Liver (tissue), 9 donors: ENCODE results near the gene RBM23. TPM values are rescaled to one million over a fixed set of nuclear protein-coding genes. Genes with fewer than 3 reads are reported as not detected.
"Not testable (repeated sequence)": the region's sequence is repeated elsewhere in the genome, so short reads cannot be mapped to it uniquely, and the experiment has no call there.

ENCODE experiments used
- DNase-seq: peaks from one replicate; pipeline ENCODE4 v3.0.0-alpha.2; 2017; ENCODE audit warnings: low spot score
- H3K27ac ChIP-seq, 2 donors: one replicate each; pipeline ENCODE4 v1.7.0; 2013; ENCODE audit warnings: inconsistent platforms in 2 of 2, low read length in 2 of 2, control low read depth in 1 of 2, low read depth in 1 of 2, mild to moderate bottlenecking in 1 of 2
- H3K27me3 ChIP-seq, 4 donors: one replicate each; pipeline versions ENCODE4 v1.6.1 to v1.7.0; 2013; ENCODE audit warnings: low read length in 3 of 4, inconsistent platforms in 1 of 4, mild to moderate bottlenecking in 1 of 4, moderate library complexity in 1 of 4; ENCODE audit not compliant: control insufficient read depth in 4 of 4, insufficient read depth in 4 of 4
- H3K36me3 ChIP-seq, 4 donors: one replicate each; pipeline versions ENCODE4 v1.6.1 to v1.7.0; 2013; ENCODE audit warnings: low read length in 3 of 4, mild to moderate bottlenecking in 3 of 4, low read depth in 1 of 4, moderate library complexity in 1 of 4; ENCODE audit not compliant: control insufficient read depth in 4 of 4, insufficient read depth in 3 of 4
- H3K4me1 ChIP-seq, 4 donors: one replicate each; pipeline versions ENCODE4 v1.6.1 to v1.7.0; 2013; ENCODE audit warnings: low read length in 3 of 4, mild to moderate bottlenecking in 3 of 4, moderate library complexity in 1 of 4; ENCODE audit not compliant: control insufficient read depth in 4 of 4, insufficient read depth in 4 of 4
- H3K4me3 ChIP-seq, 3 donors: one replicate each; pipeline versions ENCODE4 v1.6.1 to v1.7.0; 2013; ENCODE audit warnings: low read length in 3 of 3, control low read depth in 1 of 3, low read depth in 1 of 3, mild to moderate bottlenecking in 1 of 3
- H3K9ac ChIP-seq, 2 donors: one replicate each; pipeline ENCODE4 v1.7.0; 2013; ENCODE audit warnings: low read length in 2 of 2, mild to moderate bottlenecking in 2 of 2, moderate library complexity in 2 of 2, control low read depth in 1 of 2, low read depth in 1 of 2
- H3K9me3 ChIP-seq, 4 donors: one replicate each; pipeline versions ENCODE4 v1.6.1 to v1.7.0; 2013; ENCODE audit warnings: low read length in 3 of 4; ENCODE audit not compliant: control insufficient read depth in 4 of 4
- ATF3 ChIP-seq: IDR thresholded peaks from 2 replicates; pipeline ENCODE4 v1.6.1; 2016; ENCODE audit warnings: antibody characterized with exemption
- CTCF ChIP-seq: fragments of 150-350 bp; IDR thresholded peaks from 2 replicates; pipeline ENCODE4 v1.5.1; 2017; ENCODE audit warnings: improper control_type of control experiment, low read depth, low read length; ENCODE audit not compliant: missing input control
- EGR1 ChIP-seq, 2 donors: IDR thresholded peaks; 2 replicates each; pipeline ENCODE4 v1.6.1; 2016 to 2018; ENCODE audit warnings: antibody characterized with exemption in 2 of 2, low read depth in 2 of 2
- FOXA1 ChIP-seq: IDR thresholded peaks from 2 replicates; pipeline ENCODE4 v1.6.1; 2016; ENCODE audit warnings: antibody characterized with exemption
- FOXA2 ChIP-seq: IDR thresholded peaks from 2 replicates; pipeline ENCODE4 v1.6.1; 2016; ENCODE audit warnings: antibody characterized with exemption
- GABPA ChIP-seq, 2 donors: IDR thresholded peaks in 1 of 2; conservative IDR thresholded peaks in 1 of 2; 2 replicates each; pipeline ENCODE4 v1.6.1; 2016; ENCODE audit warnings: antibody characterized with exemption in 2 of 2, mild to moderate bottlenecking in 1 of 2, moderate library complexity in 1 of 2
- HNF4A ChIP-seq, 2 donors: conservative IDR thresholded peaks; 2 replicates each; pipeline ENCODE4 v1.6.1; 2016; ENCODE audit warnings: antibody characterized with exemption in 2 of 2, mild to moderate bottlenecking in 2 of 2
- HNF4G ChIP-seq: IDR thresholded peaks from 2 replicates; pipeline ENCODE4 v1.6.1; 2016; ENCODE audit warnings: antibody characterized with exemption
- JUND ChIP-seq, 2 donors: IDR thresholded peaks; 2 replicates each; pipeline ENCODE4 v1.6.1; 2016; ENCODE audit warnings: antibody characterized with exemption in 2 of 2
- MAX ChIP-seq: IDR thresholded peaks from 2 replicates; pipeline ENCODE4 v1.6.1; 2016; ENCODE audit warnings: antibody characterized with exemption
- NR2F2 ChIP-seq: IDR thresholded peaks from 2 replicates; pipeline ENCODE4 v1.6.1; 2016; ENCODE audit warnings: antibody characterized with exemption
- RAD21 ChIP-seq, 2 donors: IDR thresholded peaks; 2 replicates each; pipeline ENCODE4 v1.6.1; 2016; ENCODE audit warnings: antibody characterized with exemption in 2 of 2, mild to moderate bottlenecking in 2 of 2
- RXRA ChIP-seq, 2 donors: IDR thresholded peaks; 2 replicates each; pipeline ENCODE4 v1.6.1; 2017 to 2018; ENCODE audit warnings: antibody characterized with exemption in 2 of 2, mild to moderate bottlenecking in 1 of 2
- SP1 ChIP-seq: IDR thresholded peaks from 2 replicates; pipeline ENCODE4 v1.6.1; 2018; ENCODE audit warnings: antibody characterized with exemption, mild to moderate bottlenecking
- TAF1 ChIP-seq: conservative IDR thresholded peaks from 2 replicates; pipeline ENCODE4 v1.6.1; 2016; ENCODE audit warnings: antibody characterized with exemption, mild to moderate bottlenecking
- YY1 ChIP-seq: IDR thresholded peaks from 2 replicates; pipeline ENCODE4 v1.6.1; 2016; ENCODE audit warnings: antibody characterized with exemption, mild to moderate bottlenecking
- ZBTB33 ChIP-seq: IDR thresholded peaks from 2 replicates; pipeline ENCODE4 v1.6.1; 2016; ENCODE audit warnings: antibody characterized with exemption
- WGBS: extraction: QIAGEN DNeasy Blood & Tissue Kit; methylation state at CpG from one replicate; pipeline ENCODE4 v1.1.7; 2013; 5-methylcytosine and 5-hydroxymethylcytosine counted together
- polyA plus RNA-seq, 2 donors: library from polyadenylated mRNA; stranded (reverse) in 1 of 2; unstranded in 1 of 2; fragments of 200-250 nt in 1 of 2; fragments of >200 nt in 1 of 2; fragmentation: Nextera tagmentation in 1 of 2; extraction: Ambion mirVana in 1 of 2; gene quantifications; one replicate each; pipeline versions ENCODE4 v1.2.1 to v1.2.3, GENCODE V29; 2013 to 2015
- total RNA-seq, 2 donors: library from RNA; depleted of rRNA; stranded (reverse); fragments of >200 nt; gene quantifications; one replicate each; pipeline ENCODE4 v1.2.3, GENCODE V29; 2014
- donor health status: healthy.
- donor health status: healthy.
- donor health status: healthy.
- donor health status: healthy.
- donor health status: healthy.

The RBM23 gene
- total and polyA plus RNA-seq, 4 donors, result 22.3 to 242 (median 31.4) TPM

- Histone ChIP-seq H3K9ac (no peak overlapping the region), H3K36me3 (peaks cover 5 to 9% (median 6%) of the 10 kb centered on the region in 4 donors), H3K4me3 (no peak overlapping the region), H3K4me1 (peaks cover 10 to 33% (median 21%) of the 10 kb centered on the region in 4 donors), H3K9me3 (no peaks in the 10 kb centered on the region), H3K27me3 (no peaks in the 10 kb centered on the region), H3K27ac (peak overlapping the region; percentile 52 to 100)
- 62% methylated on average over 8 of the region's 8 CpGs for WGBS
- TF ChIP-seq SP1 (peak; percentile 56), JUND (IDR thresholded peaks at IDR 0.05) (peak; percentile 36 to 58), GABPA (IDR thresholded peaks at IDR 0.05 in 1 of 2, conservative IDR thresholded peaks at IDR 0.05 in 1 of 2) (peak in 1 of 2 donors; percentile 30), RXRA (IDR thresholded peaks at IDR 0.05) (peak; percentile 71 to 83), HNF4A (conservative IDR thresholded peaks at IDR 0.05) (peak; percentile 65 to 68), YY1 (peak; percentile 43), CTCF (no peak), RAD21 (IDR thresholded peaks at IDR 0.05) (peak in 1 of 2 donors; percentile 24), FOXA1 (no peak), ATF3 (peak; percentile 18), EGR1 (IDR thresholded peaks at IDR 0.05; ENCODE audit: low read depth in 2 of 2) (no peak)
- no peak for DNase-seq
These were observed 2.9 kb downstream of the RBM23 start for GRCh38 chr14:22915886-22916521.

GRCh38 chr14:22914836-22915235, 4.1 kb downstream of the RBM23 start:
- not testable (repeated sequence) for H3K27ac ChIP-seq
- 93% methylated on average over 4 of the region's 4 CpGs for WGBS

GRCh38 chr14:22910916-22911315, 8.0 kb downstream of the RBM23 start:
- H3K4me3 ChIP-seq, result no peak overlapping the region
- DNase-seq, result no peak
- TF ChIP-seq MAX (no peak), ATF3 (no peak), HNF4G (no peak), RXRA (IDR thresholded peaks at IDR 0.05) (no peak), FOXA1 (no peak), RAD21 (IDR thresholded peaks at IDR 0.05) (no peak), FOXA2 (no peak), ZBTB33 (no peak), NR2F2 (no peak), TAF1 (no peak)
- H3K27me3 ChIP-seq, result no peaks in the 10 kb centered on the region
- H3K4me1 ChIP-seq, result peaks cover 2 to 8% (median 4%) of the 10 kb centered on the region in 4 donors
- 95% methylated on average over 5 of the region's 5 CpGs for WGBS
- no peak overlapping the region for H3K27ac ChIP-seq
- H3K36me3 ChIP-seq, result peaks cover 11 to 31% (median 23%) of the 10 kb centered on the region in 4 donors
- no peak overlapping the region for H3K9ac ChIP-seq
- H3K9me3 ChIP-seq, result no peaks in the 10 kb centered on the region

More at GRCh38 chr14:22914836-22915235, 4.1 kb downstream of the RBM23 start:
- DNase-seq, H3K27me3 ChIP-seq, H3K36me3 ChIP-seq, H3K9me3 ChIP-seq, H3K9ac ChIP-seq, H3K4me3 ChIP-seq: not testable (repeated sequence)
- H3K4me1 ChIP-seq, result peaks cover 10 to 33% (median 21%) of the 10 kb centered on the region in 4 donors
